ENCODE data around the gene STARD9.

The STARD9 gene

DNA sequence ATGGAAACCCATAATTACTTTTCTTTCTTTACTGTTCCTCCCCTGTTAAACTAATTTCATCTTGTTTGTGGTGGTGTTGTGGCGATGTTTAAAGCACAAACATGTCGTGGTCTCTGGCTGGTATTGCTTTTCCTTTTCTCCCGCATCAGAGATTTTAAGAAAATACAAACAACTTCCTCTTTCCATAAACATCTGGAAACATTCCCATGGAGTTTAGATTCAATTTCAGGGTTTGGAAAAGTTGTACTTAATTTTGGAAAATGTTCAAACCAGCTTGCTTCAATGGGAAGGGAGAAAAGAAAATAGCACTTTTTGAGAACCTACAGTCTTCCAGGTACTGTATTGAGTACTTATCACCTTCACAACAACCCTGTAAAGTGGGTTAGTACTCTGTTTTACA, 30.4 kb downstream of the STARD9 start:
- no peak for TF ChIP-seq CREB1 (IDR thresholded peaks at IDR 0.05; ENCODE audit: low read depth)
- TF ChIP-seq FOXM1 (IDR thresholded peaks at IDR 0.05; ENCODE audit: borderline replicate concordance, low read depth), result no peak
- TF ChIP-seq EP300 (IDR thresholded peaks at IDR 0.05; ENCODE audit: borderline replicate concordance), result no peak
- no peak for TF ChIP-seq TCF12 (IDR thresholded peaks at IDR 0.05; ENCODE audit: low read depth)
- TF ChIP-seq CEBPB (IDR thresholded peaks at IDR 0.05), result no peak
- TF ChIP-seq TEAD4 (IDR thresholded peaks at IDR 0.05), result no peak
- TF ChIP-seq, protein P1, sequence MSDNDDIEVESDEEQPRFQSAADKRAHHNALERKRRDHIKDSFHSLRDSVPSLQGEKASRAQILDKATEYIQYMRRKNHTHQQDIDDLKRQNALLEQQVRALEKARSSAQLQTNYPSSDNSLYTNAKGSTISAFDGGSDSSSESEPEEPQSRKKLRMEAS (IDR thresholded peaks at IDR 0.05), result no peak
- no peak for TF ChIP-seq EGR1 (IDR thresholded peaks at IDR 0.05)
- no peak for TF ChIP-seq RAD21 (IDR thresholded peaks at IDR 0.05; ENCODE audit: low read depth)
- TF ChIP-seq USF1 (IDR thresholded peaks at IDR 0.05), result no peak
- no peak for TF ChIP-seq NFIC (IDR thresholded peaks at IDR 0.05)
- TF ChIP-seq TAF1 (IDR thresholded peaks at IDR 0.05; ENCODE audit: low read depth), result no peak
- TF ChIP-seq ZBTB7A (IDR thresholded peaks at IDR 0.05; ENCODE audit: low read depth), result no peak
- TF ChIP-seq, protein P2, sequence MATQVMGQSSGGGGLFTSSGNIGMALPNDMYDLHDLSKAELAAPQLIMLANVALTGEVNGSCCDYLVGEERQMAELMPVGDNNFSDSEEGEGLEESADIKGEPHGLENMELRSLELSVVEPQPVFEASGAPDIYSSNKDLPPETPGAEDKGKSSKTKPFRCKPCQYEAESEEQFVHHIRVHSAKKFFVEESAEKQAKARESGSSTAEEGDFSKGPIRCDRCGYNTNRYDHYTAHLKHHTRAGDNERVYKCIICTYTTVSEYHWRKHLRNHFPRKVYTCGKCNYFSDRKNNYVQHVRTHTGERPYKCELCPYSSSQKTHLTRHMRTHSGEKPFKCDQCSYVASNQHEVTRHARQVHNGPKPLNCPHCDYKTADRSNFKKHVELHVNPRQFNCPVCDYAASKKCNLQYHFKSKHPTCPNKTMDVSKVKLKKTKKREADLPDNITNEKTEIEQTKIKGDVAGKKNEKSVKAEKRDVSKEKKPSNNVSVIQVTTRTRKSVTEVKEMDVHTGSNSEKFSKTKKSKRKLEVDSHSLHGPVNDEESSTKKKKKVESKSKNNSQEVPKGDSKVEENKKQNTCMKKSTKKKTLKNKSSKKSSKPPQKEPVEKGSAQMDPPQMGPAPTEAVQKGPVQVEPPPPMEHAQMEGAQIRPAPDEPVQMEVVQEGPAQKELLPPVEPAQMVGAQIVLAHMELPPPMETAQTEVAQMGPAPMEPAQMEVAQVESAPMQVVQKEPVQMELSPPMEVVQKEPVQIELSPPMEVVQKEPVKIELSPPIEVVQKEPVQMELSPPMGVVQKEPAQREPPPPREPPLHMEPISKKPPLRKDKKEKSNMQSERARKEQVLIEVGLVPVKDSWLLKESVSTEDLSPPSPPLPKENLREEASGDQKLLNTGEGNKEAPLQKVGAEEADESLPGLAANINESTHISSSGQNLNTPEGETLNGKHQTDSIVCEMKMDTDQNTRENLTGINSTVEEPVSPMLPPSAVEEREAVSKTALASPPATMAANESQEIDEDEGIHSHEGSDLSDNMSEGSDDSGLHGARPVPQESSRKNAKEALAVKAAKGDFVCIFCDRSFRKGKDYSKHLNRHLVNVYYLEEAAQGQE (IDR thresholded peaks at IDR 0.05; ENCODE audit: low read depth), result no peak
- no peak for TF ChIP-seq YY1 (IDR thresholded peaks at IDR 0.05; ENCODE audit: low read depth)

- TF ChIP-seq TEAD4 (IDR thresholded peaks at IDR 0.05), result no peak
- TF ChIP-seq EP300 (IDR thresholded peaks at IDR 0.05; ENCODE audit: borderline replicate concordance), result no peak
- TF ChIP-seq RAD21 (IDR thresholded peaks at IDR 0.05; ENCODE audit: low read depth), result no peak
- no peak for TF ChIP-seq YY1 (IDR thresholded peaks at IDR 0.05; ENCODE audit: low read depth)
- no peak for TF ChIP-seq CEBPB (IDR thresholded peaks at IDR 0.05)
- TF ChIP-seq, protein P2 (IDR thresholded peaks at IDR 0.05; ENCODE audit: low read depth), result no peak
- TF ChIP-seq FOXM1 (IDR thresholded peaks at IDR 0.05; ENCODE audit: borderline replicate concordance, low read depth), result no peak
- TF ChIP-seq TCF12 (IDR thresholded peaks at IDR 0.05; ENCODE audit: low read depth), result no peak
- TF ChIP-seq ZBTB7A (IDR thresholded peaks at IDR 0.05; ENCODE audit: low read depth), result no peak
- TF ChIP-seq, protein P1 (IDR thresholded peaks at IDR 0.05), result no peak
- no peak for TF ChIP-seq NFIC (IDR thresholded peaks at IDR 0.05)
- no peak for TF ChIP-seq EGR1 (IDR thresholded peaks at IDR 0.05)
- TF ChIP-seq USF1 (IDR thresholded peaks at IDR 0.05), result no peak
- no peak for TF ChIP-seq TAF1 (IDR thresholded peaks at IDR 0.05; ENCODE audit: low read depth)
- no peak for TF ChIP-seq CREB1 (IDR thresholded peaks at IDR 0.05; ENCODE audit: low read depth)
These were observed 32.7 kb downstream of the STARD9 start for GRCh38 chr15:42608110-42608531.

DNA sequence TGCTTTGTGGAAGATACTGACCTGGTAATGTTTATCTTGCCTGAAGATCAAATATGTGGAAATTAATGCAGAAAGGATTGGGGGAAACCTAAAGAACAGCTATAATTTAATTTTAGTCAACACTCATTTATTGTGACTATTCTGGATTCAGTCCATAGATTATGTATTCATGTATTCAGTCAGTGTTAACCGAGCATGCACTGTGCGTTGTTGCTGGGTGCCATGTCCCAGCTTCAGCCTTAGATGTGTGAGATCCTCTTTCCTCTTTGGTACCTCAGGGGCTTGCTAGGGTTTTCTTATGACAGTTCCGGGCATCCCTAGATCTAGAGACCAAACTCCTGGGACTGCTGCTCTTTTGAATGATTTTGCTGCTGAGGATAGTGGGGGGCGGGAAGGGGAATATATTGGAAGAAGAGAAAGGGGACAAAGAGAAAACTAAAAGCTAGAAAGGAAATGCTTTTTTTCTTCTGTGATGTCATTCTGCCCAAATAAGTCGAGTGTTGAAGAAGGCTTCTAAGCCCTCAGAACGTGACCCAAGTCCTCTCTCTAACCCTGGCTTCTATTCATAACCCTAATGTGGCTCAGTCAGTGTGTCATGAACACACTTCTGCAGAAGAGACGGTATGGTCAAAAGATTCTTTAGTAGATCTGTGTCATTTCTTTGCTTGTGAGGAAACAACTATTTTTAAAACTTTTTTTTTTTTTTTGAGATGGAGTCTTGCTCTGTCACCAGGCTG, 33.5 kb downstream of the STARD9 start:
- TF ChIP-seq CEBPB (IDR thresholded peaks at IDR 0.05) (no peak), NFIC (IDR thresholded peaks at IDR 0.05) (no peak), TCF12 (IDR thresholded peaks at IDR 0.05; ENCODE audit: low read depth) (no peak), TAF1 (IDR thresholded peaks at IDR 0.05; ENCODE audit: low read depth) (no peak), TEAD4 (IDR thresholded peaks at IDR 0.05) (no peak), EP300 (IDR thresholded peaks at IDR 0.05; ENCODE audit: borderline replicate concordance) (no peak), EGR1 (IDR thresholded peaks at IDR 0.05) (no peak), FOXM1 (IDR thresholded peaks at IDR 0.05; ENCODE audit: borderline replicate concordance, low read depth) (no peak), YY1 (IDR thresholded peaks at IDR 0.05; ENCODE audit: low read depth) (no peak), USF1 (IDR thresholded peaks at IDR 0.05) (no peak), ZBTB7A (IDR thresholded peaks at IDR 0.05; ENCODE audit: low read depth) (no peak), RAD21 (IDR thresholded peaks at IDR 0.05; ENCODE audit: low read depth) (no peak), CREB1 (IDR thresholded peaks at IDR 0.05; ENCODE audit: low read depth) (no peak)
- TF ChIP-seq, protein P1 (IDR thresholded peaks at IDR 0.05), result no peak

DNA sequence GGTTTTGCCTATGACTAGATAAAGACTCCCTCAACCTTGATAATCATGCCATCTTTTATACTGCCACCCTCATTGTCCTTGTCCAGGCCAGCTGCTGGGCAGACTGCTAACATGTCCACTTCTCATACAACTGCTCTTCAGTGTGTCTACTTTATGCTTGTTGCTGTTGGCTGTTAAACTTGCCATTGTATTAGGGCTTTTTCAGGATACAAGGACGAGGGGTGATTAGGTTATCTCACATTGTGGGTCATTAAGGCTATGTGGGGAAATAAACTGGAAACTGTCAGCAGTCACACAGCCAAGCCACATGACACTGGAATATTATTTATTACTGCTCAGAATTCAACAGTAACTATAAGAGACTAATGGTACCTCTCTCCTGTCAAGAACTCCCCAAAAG, 36.1 kb downstream of the STARD9 start:
- no peak for TF ChIP-seq TAF1 (IDR thresholded peaks at IDR 0.05; ENCODE audit: low read depth)
- TF ChIP-seq FOXM1 (IDR thresholded peaks at IDR 0.05; ENCODE audit: borderline replicate concordance, low read depth), result no peak
- TF ChIP-seq EP300 (IDR thresholded peaks at IDR 0.05; ENCODE audit: borderline replicate concordance), result no peak
- TF ChIP-seq EGR1 (IDR thresholded peaks at IDR 0.05), result no peak
- no peak for TF ChIP-seq YY1 (IDR thresholded peaks at IDR 0.05; ENCODE audit: low read depth)
- no peak for TF ChIP-seq ZBTB7A (IDR thresholded peaks at IDR 0.05; ENCODE audit: low read depth)
- no peak for TF ChIP-seq NFIC (IDR thresholded peaks at IDR 0.05)
- no peak for TF ChIP-seq USF1 (IDR thresholded peaks at IDR 0.05)
- no peak for TF ChIP-seq RAD21 (IDR thresholded peaks at IDR 0.05; ENCODE audit: low read depth)
- TF ChIP-seq, protein P1 (IDR thresholded peaks at IDR 0.05), result no peak
- no peak for TF ChIP-seq TEAD4 (IDR thresholded peaks at IDR 0.05)
